ENCODE measurements around the gene ALDH1A1.

DNA sequence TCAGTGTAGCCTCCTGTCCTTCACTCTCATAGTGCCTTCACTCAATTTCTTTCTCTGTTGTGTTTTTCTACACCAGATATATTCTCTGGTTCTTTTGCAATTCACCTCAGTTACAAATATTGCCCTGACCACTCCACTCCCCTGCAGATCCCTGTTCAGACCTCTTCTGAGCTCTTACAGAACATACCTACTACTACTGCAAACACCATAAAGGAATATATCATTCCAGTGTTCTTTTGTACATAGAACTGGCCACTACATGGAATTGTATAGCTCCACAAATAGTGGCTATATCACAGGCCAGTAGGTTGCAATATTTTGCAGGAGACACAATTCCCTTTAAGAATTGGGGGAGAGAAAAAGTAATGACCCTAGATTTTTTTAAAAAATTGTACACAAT lies 21.0 kb downstream of the ALDH1A1 start:
- no peak for TF ChIP-seq EZH2 (IDR thresholded peaks at IDR 0.05; ENCODE audit: insufficient read depth, poor library complexity, severe bottlenecking)
- no peak for TF ChIP-seq EZH2phosphoT487 (IDR thresholded peaks at IDR 0.05; ENCODE audit: insufficient read depth, low read depth)

Measured in GM23248 (cell line).